ENCODE data around the gene RPTOR.
"Not testable (repeated sequence)": the region's sequence is repeated elsewhere in the genome, so short reads cannot be mapped to it uniquely, and the experiment has no call there.

Gene RPTOR

GRCh38 chr17:80787881-80788280, 243.2 kb downstream of the RPTOR start:
- DNase-seq, result no peak

- DNase-seq, result no peak
Observed at GRCh38 chr17:80789356-80789902, 244.8 kb downstream of the RPTOR start.

GRCh38 chr17:80790021-80790765, 245.6 kb downstream of the RPTOR start:
- no peak for DNase-seq

- DNase-seq, result no peak
Observed at GRCh38 chr17:80790981-80791742, 246.5 kb downstream of the RPTOR start.

- DNase-seq, result no peak
Observed at GRCh38 chr17:80791758-80792284, 247.2 kb downstream of the RPTOR start.

- DNase-seq, result no peak
Observed at GRCh38 chr17:80792373-80792781, 247.7 kb downstream of the RPTOR start.

GRCh38 chr17:80793421-80793820, 248.8 kb downstream of the RPTOR start:
- no peak for DNase-seq

GRCh38 chr17:80793851-80794267, 249.2 kb downstream of the RPTOR start:
- no peak for DNase-seq

GRCh38 chr17:80794281-80795089, 249.8 kb downstream of the RPTOR start:
- DNase-seq, result no peak

GRCh38 chr17:80795090-80795580, 250.5 kb downstream of the RPTOR start:
- DNase-seq, result no peak

GRCh38 chr17:80795754-80796153, 251.1 kb downstream of the RPTOR start:
- DNase-seq, result no peak

- no peak for DNase-seq
Observed at GRCh38 chr17:80796430-80796861, 251.8 kb downstream of the RPTOR start.

- DNase-seq, result not testable (repeated sequence)
Observed at GRCh38 chr17:80797222-80797621, 252.6 kb downstream of the RPTOR start.

GRCh38 chr17:80797741-80798594, 253.3 kb downstream of the RPTOR start:
- DNase-seq, result no peak

- no peak for DNase-seq
Observed at GRCh38 chr17:80798595-80799537, 254.2 kb downstream of the RPTOR start.

- no peak for DNase-seq
Observed at GRCh38 chr17:80799538-80800480, 255.2 kb downstream of the RPTOR start.

GRCh38 chr17:80800481-80801391, 256.1 kb downstream of the RPTOR start:
- no peak for DNase-seq
